Measurements from ENCODE around the gene CBX2.

GRCh38 chr17:79814127-79814973 lies 36.4 kb downstream of the CBX2 start:
- TF ChIP-seq CTCF (IDR thresholded peaks at IDR 0.05), result no peak
- no peak for TF ChIP-seq RNF2 (IDR thresholded peaks at IDR 0.05; ENCODE audit: borderline replicate concordance, low read depth)
- TF ChIP-seq, protein P1, sequence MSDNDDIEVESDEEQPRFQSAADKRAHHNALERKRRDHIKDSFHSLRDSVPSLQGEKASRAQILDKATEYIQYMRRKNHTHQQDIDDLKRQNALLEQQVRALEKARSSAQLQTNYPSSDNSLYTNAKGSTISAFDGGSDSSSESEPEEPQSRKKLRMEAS (IDR thresholded peaks at IDR 0.05), result no peak
- TF ChIP-seq ZC3H11A (IDR thresholded peaks at IDR 0.05), result no peak
- no peak for TF ChIP-seq MYC (IDR thresholded peaks at IDR 0.05; ENCODE audit: borderline replicate concordance, low read length)
- no peak for TF ChIP-seq EP300 (IDR thresholded peaks at IDR 0.05)
- no peak for TF ChIP-seq JUN (IDR thresholded peaks at IDR 0.05)
- TF ChIP-seq SMC3 (IDR thresholded peaks at IDR 0.05), result no peak
